Activated T-cell treated with anti-CD3 and anti-CD28 coated beads for 24 hours (primary cell): ENCODE measurements around the gene DHRSX.
A peak's percentile ranks its signal among the peaks of the same experiment; 100 is the strongest.
"Not testable (repeated sequence)": the region's sequence is repeated elsewhere in the genome, so short reads cannot be mapped to it uniquely, and the experiment has no call there.

Source experiments
- DNase-seq: peaks from one replicate; pipeline ENCODE4 v3.0.0-alpha.2; 2020; ENCODE audit warnings: low read depth

DHRSX gene

GRCh38 chrX:2391869-2392606 is 108.7 kb downstream of the DHRSX start:
- no peak for DNase-seq

DNA sequence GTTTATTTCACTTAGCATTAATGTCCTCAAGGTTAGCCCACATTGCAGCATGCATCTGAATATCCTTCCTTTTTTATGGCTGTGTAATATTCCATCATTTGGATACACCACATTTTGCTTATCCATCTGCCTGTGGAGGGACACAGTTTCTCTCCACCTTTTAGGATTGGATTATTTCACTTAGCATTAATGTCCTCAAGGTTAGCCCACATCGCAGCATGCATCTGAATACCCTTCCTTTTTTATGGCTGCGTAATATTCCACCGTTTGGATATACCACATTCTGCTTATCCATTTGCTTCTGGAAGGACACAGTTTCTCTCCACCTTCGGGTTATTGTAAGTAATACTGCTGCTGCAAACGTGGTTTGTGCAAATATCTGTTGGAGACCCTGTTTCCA is 110.0 kb downstream of the DHRSX start:
- no peak for DNase-seq

GRCh38 chrX:2389731-2390130 is 111.0 kb downstream of the DHRSX start:
- DNase-seq: not testable (repeated sequence)

DNA sequence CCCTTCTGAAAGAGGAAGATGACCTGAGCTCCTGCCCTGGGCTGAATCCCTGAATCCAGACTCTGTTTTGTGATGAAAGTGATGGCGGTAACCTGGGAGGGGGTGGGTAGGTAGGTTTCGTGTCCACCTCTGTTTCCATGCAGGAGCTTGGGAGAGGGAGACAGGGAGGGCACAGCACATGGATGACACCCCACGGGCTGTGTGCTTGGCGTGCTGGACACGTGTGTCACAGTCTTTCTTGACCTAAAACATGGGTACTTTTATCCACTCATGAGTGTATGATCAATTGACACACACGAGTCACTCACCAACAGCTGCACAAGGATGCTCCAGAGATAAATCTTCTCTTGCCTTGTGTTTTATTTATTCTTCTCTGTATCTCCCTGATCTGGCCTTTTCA is 111.5 kb downstream of the DHRSX start:
- DNase-seq: no peak

GRCh38 chrX:2388669-2389068 is 112.1 kb downstream of the DHRSX start:
- DNase-seq: no peak

DNA sequence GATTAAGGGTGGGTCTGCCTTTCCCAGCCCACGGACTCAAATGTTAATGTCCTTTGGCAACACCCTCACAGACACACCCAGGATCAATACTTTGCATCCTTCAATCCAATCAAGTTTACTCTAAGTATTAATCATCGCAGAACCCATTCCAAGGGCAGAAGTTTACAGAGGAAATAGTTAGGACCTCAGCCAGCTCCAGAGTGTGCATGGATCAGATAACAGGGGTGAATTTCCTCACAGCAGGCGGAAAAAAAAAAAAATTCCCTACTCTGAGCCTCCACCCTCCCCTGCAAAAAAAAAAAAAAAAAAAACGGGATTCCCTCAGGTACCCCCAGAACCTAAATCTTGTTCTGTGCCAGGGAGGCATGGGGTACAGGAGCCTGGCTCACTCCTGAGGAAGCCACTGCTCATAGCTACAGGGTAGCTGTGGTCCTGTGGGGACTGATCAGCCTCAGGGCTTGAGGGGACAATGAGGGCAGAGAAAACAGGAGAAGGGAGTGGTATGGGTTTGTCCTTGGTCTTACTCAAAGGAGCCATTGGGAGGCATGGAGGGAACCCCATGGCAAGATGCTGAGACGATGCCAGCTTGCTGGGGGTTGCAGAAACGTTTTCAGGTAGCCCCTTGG is 113.0 kb downstream of the DHRSX start:
- DNase-seq: no peak

DNA sequence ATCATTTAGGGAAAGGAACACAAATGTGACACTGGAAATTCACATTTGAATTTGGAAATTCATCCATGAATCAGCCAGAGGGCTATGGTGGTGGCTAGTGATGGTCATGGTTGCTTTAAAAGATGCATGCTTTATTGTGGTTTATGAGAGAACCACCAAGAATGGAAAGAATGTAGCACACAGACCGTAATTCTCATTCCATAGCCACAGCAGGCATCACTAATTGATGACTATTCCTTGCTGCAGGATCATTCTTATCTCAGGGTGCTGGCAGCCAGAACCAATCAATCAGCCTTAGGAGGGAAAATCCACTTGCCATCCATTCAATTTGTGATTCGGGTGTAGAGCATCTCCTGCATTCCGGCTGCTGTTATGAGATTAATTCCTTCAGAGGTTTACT is 115.6 kb downstream of the DHRSX start:
- no peak for DNase-seq

DNA sequence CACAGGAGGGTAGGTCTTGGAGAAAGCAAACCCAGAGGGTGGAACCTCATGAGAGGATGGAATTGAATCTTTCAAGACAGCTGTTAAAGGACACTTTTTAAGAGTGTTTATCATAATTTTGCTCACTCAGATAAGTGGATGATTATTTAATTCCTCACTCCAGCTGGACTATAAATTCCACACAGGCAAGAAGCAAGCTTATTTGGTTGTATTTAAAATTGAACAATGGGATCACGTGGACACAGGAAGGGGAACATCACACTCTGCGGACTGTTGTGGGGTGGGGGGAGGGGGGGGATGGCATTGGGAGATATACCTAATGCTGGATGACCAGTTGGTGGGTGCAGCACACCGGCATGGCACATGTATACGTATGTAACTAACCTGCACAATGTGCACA is 116.3 kb downstream of the DHRSX start:
- no peak for DNase-seq

GRCh38 chrX:2383735-2384134 is 117.0 kb downstream of the DHRSX start:
- DNase-seq: no peak

DNA sequence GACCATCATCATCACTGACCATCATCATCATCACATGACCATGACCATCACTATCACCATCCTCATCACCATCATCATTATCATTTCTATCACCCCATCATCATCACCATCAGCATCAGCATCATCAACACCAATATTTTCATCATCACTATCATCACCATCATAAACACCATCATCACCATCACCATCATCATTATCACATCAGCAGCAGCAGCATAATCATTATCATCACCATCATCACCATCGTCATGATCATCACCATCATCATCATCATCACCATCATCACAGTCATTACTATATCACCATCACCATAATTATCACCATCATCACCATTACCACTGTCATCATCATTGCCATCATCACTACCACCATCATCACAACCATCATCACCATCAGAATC is 117.6 kb downstream of the DHRSX start:
- DNase-seq: no peak

GRCh38 chrX:2382433-2383048 is 118.2 kb downstream of the DHRSX start:
- not testable (repeated sequence) for DNase-seq

GRCh38 chrX:2376166-2376565 is 124.6 kb downstream of the DHRSX start:
- no peak for DNase-seq

DNA sequence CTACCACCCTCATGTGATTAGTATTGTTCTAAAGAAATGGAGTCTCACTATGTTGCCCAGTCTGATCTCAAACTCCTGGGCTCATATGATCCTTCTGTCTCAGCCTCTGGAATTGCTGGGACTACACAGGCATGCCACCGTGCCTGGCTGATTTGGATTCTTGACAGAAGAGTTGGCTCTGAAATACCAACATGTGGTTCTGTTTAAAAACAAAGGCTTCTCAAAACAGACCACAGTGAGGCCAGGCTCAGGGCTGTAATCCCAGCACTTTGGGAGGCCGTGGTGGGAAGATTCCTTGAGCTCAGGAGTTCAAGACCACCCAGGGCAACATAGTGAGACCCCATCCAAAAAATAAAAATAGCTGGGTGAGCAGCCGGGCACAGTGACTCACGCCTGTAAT is 126.7 kb downstream of the DHRSX start:
- DNase-seq: no peak

GRCh38 chrX:2373615-2374014 is 127.2 kb downstream of the DHRSX start:
- DNase-seq: no peak

DNA sequence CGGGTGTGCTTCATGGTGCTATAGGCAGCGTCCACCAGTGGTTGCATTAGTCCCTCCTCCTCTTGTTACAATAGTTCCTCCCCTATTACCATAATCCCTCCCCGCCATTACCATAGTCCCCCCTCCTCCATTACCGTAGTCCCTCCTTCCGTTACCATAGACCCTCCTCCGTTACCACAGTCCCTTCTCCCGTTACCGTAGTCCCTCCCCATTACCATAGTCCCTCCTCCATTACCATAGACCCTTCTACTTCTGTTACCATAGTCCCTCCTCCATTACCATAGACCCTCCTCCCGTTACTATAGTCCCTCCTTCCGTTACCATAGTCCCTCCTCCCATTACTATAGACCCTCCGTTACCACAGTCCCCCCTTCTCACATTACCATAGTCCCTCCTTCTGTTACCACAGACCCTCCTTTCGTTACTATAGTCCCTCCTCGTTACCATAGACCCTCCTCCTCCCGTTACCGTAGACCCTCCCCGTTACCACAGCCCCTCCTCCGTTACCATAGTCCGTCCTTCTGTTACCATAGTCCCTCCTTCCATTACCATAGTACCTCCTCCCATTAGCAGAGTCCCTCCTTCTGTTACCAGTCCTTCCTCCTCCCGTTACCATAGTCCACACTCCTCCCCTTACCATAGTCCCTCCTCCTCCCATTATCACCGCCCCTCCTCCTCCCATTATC is 129.6 kb downstream of the DHRSX start:
- no peak for DNase-seq

DNA sequence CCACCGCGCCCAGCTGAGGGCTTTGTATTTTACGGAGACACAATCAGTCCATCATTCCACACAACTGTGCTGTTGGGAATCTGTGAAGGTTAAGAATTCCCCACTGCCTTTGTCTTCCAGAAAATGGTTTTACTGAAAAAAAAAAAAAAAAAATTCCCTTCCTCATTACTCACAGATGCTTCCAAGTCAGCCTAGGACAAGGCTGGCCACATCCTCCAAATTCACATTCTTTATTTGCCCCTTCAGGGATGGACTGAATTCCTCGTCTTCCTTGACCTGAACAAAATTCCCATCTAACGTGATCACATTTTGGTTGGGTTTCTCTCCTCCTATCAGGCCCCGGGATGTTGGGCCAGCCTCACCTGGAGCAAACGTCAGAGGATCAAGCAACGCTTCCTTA is 130.3 kb downstream of the DHRSX start:
- no peak for DNase-seq

GRCh38 chrX:2369206-2369605 is 131.6 kb downstream of the DHRSX start:
- no peak for DNase-seq

DNA sequence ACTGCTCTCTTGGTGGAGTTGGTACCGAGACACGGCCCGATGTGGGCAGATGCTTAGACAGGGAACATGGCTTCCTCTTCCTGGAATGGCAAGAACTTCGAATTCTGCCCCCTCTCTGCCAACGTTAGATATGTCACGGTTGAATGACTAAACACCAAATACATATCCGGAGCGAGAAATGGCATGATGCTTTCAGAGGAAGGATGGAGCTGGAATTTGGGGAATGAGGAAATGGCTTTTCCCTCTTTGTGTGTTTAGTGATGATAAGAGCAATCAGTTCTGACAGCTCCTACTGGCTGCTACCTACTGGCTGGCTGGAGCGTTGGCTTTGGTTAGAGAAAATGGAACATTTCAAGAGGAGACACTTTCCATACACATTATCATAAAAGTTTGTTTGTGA is 140.0 kb downstream of the DHRSX start:
- DNase-seq: no peak

- DNase-seq: not testable (repeated sequence)
These were observed 141.3 kb downstream of the DHRSX start for GRCh38 chrX:2359522-2359921.

DNA sequence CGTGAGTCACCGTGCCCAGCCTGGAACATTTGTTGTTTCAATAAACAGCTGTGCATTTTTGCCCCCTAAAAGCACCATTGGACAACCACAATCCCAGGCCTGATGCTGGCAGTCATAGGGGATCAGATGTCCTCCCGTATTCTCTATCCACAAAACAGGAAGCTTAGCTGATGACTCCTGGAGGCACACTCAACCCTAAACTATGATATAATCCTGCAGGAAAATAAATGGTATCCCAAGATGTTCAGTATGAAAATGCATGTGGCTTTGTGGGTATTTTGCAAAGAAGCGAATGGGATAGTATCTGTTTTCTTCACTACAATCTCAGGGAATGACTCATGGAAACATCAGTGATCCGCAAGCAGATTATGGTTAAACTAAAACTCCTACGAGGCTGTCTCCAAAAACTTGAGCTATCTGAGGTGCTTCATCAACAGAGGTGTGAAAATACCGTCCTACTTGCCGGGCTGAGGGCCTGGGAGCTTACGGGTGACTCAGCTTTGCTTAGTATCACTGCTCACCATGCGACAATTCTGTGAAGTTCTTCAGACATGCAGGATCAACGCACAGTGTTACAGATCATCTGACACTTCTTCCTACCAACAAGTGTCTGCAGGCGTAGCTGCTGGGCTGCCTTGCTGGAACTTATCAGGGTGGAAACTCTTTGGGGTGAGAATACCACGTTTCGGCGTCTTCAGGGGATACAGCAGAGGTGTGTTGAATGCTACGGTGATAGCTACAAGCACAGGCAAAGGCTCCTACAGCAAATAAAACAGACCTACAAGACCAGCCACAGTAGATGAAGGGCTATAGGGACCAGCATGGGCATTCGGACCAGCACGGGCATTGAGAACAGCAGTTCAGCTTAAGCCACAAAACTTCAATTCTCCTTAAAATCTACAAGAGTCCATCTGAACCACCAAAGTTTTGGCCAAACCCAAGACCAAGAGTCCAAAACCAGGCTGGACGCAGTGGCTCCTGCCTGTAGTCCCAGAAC is 148.5 kb downstream of the DHRSX start:
- DNase-seq: peak; percentile 1

DNA sequence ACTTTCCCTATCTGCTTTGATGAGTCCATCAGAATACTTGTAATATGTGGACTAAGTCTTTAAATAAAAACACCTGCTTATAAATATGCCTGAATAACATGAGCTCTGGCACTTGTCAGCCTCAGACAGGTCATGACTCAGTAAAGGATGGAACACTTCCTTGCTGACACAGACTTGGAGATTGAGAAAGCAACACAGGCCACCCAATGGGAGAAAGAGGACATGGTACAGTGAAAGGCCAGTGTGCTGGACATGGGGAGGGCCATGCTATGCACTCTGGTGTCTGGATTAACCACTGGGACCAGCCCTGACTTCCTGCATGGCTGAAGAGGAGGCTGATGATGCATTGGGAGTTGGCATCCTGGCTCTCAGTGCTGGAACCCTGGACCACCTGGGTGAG is 149.5 kb downstream of the DHRSX start:
- no peak for DNase-seq

GRCh38 chrX:2350703-2351102 is 150.1 kb downstream of the DHRSX start:
- not testable (repeated sequence) for DNase-seq
